DMS114 treated with DMSO at 0.1 percent for 48 hours (cell line): ENCODE data around the gene STRN.
"Not testable (repeated sequence)": the region's sequence is repeated elsewhere in the genome, so short reads cannot be mapped to it uniquely, and the experiment has no call there.

ENCODE experiments used
- DNase-seq: peaks from one replicate; lab custom pipeline; 2025; ENCODE audit not compliant: unreplicated experiment; lab: John Stamatoyannopoulos, UW

The STRN gene

DNA sequence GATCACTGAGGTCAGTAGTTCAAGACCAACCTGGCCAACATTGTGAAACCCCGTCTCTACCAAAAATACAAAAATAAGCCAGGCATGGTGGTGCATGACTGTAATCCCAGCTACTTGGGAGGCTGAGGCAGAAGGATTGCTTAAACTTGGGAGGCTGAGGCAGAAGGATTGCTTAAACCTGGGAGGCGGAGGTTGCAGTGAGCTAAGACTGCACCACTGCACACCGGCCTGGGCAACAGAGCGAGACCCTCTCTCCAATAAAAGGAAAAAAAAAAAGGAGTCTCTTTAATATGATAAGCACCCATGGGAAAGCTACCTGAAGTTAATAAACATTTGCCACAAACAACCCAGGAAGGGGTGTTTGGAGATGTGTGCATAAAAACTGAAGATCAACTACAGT lies 2.6 kb downstream of the STRN start:
- DNase-seq = no peak

DNA sequence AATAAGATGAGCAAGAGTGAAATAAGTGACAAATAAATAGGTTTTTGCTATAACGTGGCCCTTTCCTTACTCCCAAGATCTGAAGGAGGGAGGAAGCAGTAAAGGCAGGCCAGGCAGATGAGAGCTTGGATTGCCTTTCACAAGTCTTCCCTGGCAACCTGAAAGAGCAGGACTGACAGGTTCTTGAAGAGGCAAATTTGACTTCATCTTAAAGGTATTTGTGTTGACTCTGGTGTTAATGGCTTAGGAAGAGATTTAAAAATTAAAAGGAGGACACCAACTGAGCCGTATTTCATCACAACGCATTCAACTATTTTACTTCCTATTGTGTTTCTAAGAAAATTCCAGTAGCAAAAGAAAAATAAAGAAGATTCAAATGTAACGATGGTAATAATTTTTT lies 3.2 kb downstream of the STRN start:
- DNase-seq = no peak

- no peak for DNase-seq
Observed at GRCh38 chr2:36960773-36961172, 5.6 kb downstream of the STRN start.

DNA sequence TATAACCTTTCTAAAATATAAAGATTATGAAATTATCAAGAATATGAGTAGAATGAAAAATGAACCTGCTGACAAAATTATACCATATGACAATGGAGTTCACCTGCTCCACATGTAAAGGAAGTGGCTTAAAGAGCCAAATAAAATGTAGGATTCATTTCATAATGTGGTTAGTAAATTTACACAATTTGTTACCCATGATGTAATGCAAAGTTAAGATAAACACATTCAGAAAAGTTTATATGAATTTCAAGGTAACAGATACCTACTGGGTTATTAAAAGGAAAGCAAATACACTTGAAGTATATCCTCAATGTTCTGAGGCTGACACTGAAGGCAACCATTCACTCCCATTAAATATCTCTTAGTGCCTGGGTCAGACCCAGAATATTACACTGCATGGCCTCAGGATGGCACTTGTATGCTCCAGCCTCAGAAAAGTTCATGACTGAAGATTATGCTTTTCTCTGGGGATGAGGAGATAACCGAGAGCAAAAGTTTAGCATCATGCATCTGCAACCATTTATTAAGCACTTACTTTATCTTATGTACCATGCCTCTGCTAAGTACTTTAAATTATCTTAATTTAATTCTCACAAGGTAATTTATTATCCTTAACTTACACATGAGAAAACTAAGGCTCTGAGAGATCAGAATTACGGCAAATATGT lies 6.2 kb downstream of the STRN start:
- DNase-seq = no peak

DNA sequence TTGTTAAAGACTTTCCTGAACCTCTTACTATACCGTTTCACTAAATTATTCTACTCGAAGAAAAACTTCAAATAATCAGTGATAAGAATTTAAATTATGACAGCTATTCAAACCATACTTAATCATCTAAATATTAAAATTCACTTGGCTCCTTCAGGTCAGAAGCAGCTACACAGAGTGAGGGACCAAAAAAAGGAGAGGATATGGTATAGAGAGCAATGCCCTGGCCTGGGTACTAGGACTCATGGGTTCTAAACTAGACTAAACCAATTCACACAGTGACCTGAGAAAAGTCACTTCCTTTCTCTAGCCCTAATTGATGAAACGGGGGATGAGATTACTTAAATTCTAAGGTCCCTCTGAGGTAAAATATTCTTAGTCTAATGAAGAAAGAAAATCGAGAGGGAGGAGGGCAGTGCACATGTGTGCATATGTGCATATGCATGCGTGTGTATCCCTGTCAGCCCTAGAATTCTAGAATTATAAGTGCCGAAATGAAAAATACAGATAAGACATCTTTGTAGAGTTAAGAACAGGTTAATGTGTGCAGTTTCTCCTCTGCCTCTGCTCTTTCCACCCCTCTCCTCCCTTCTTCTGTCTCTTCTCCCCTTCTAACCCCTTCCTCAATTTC lies 11.2 kb downstream of the STRN start:
- DNase-seq = no peak

DNA sequence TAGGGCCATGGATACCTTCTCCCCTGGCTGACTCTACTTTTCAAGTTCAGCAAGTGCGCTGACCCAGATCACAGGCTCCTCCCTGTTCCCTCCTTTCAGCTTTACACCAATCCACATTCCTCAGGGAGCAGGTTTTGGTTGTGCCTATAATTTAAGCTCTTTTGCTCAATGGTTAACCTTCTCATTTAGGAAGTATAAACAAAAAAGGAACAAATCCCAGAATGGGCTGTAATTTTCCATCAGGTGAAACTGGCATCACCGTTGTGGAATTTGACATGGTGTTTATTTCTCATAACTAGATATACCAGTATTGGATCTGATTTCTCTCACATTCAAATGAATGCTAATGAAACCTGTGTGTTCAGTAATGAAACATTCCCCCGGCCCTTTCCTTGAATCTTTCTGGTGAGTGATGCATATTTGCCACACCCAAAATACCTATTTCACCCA lies 13.6 kb downstream of the STRN start:
- DNase-seq = no peak

- no peak for DNase-seq
Observed at GRCh38 chr2:36951574-36951973, 14.8 kb downstream of the STRN start.

DNA sequence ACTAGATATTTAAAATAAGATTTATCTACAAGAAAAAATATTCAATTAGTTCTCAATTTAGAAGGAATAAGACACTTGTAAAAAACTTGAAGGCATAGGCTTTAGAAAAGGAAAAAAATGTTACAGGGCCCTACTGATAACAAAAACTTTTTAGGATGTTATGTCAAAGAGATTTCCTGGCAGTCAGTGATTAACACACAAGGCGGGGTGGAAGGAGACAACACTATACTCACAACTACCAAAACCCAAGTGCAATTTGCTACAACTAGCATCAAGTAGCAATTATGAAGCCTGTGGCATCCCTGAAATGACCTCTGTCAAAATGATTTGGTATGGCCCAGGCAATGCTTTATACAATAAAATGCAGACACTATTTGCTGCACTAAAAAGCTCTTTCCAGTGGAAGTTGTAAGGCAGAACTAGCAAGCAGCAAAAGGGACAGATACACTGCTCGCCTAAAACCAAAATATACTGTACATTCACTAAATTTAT lies 15.3 kb downstream of the STRN start:
- no peak for DNase-seq

DNA sequence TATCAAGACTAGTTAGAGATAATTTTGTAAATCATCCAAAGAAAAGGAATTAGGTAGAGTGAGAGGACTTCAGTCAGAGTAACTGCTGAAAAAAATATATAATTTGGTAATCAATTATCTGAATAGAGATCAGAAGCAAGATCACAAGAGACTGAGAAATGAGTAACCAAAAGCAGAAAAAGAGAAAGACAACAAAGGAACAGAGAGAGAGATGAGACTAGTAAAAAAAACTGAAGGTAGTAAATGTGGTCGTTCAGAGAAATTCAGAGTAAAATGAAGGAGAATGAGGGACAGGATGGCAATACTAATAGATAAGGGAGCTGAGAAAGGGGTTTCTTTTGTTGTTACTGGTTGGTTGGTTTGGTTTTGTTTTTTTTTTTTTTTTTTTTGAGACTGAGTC lies 16.5 kb downstream of the STRN start:
- DNase-seq = no peak

DNA sequence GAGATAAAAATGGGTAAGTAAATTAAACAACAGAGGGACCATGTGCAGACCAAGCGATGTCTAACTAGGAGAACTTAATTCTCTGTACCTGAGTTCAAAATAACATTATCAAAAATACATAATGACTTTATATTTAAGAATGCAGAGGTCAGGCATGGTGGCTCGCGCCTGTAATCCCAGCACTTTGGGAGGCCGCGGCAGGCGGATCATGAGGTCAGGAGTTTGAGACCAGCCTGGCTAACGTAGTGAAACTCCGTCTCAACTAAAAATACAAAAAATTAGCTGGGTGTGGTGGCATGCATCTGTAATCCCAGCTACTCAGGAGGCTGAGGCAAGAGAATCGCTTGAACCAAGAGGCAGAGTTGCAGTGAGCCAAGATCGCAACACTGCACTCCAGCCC lies 21.1 kb downstream of the STRN start:
- not testable (repeated sequence) for DNase-seq

GRCh38 chr2:36941867-36942266 lies 24.5 kb downstream of the STRN start:
- no peak for DNase-seq

GRCh38 chr2:36936526-36936925 lies 29.8 kb downstream of the STRN start:
- DNase-seq = not testable (repeated sequence)

DNA sequence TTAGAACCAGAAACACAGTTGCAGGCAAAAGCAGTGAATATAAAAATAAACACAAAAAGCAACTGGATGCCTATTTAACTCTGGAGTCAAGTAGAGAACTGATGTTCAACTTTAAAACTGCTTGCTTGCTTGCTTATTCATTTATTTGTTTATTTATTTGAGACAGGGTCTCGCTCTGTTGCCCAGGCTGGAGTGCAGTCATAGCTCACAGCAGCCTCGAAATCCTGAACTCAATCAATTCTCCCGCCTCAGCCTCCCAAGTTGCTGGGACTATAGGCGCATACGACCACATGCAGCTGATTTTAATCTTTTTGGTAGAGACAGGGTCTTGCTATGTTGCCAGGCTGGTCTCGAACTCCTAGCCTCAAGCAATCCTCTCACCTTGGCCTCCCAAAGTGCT lies 34.6 kb downstream of the STRN start:
- not testable (repeated sequence) for DNase-seq

GRCh38 chr2:36930787-36931410 lies 35.4 kb downstream of the STRN start:
- not testable (repeated sequence) for DNase-seq

GRCh38 chr2:36926175-36927132 lies 39.9 kb downstream of the STRN start:
- DNase-seq = not testable (repeated sequence)

DNA sequence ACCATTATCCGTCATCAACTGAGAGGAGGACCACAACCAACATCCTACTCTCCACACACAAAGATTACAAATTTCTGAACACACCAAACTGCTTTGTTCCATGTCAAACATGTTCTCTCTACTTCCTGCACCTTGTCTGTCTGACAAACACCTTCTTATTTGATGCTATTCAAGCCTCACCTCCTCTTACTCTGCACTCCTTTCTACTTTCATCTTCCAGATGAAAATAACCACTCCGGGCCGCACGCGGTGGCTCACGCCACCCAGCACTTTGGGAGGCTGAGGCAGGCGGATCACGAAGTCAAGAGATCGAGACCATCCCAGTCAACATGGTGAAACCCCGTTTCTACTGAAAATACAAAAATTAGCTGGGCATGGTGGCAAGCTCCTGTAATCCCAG lies 43.7 kb downstream of the STRN start:
- not testable (repeated sequence) for DNase-seq

- no peak for DNase-seq
Observed at GRCh38 chr2:36921984-36922383, 44.4 kb downstream of the STRN start.

GRCh38 chr2:36919041-36919837 lies 47.1 kb downstream of the STRN start:
- no peak for DNase-seq

DNA sequence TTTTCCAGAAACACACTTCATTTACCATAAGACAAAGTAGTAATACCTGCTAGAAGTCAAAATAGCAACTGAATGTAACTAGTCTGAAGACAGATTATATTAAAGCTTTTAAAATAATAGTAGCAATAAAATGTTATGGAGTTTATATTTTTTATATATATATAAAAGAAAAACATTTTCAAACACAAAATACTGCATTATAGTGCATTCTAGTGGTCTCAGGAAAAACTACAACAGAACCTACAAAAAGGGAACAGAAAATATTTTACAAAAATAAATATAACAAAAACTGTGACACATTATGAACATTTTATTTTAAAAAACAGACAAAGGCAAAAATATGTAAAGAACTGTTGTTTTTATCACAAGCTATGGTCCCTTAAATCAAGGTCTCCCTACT lies 48.0 kb downstream of the STRN start:
- DNase-seq = no peak

- DNase-seq = no peak
Observed at GRCh38 chr2:36915627-36916026, 50.7 kb downstream of the STRN start.
